Measurements from ENCODE around the gene SNAI1. TPM values are rescaled to one million over a fixed set of nuclear protein-coding genes. Genes with fewer than 3 reads are reported as not detected.
"Not testable (repeated sequence)": the region's sequence is repeated elsewhere in the genome, so short reads cannot be mapped to it uniquely, and the experiment has no call there.

The SNAI1 gene
- total RNA-seq, 1 donor from 2014 or later, result 5.8 TPM

- DNase-seq (ENCODE audit: low spot score), result no peak
Measured at GRCh38 chr20:49964964-49965780, 17.6 kb upstream of the SNAI1 start.

GRCh38 chr20:49965781-49966305, 16.9 kb upstream of the SNAI1 start:
- DNase-seq (ENCODE audit: low spot score), result no peak

- no peak for DNase-seq (ENCODE audit: low spot score)
Measured at GRCh38 chr20:49966861-49967260, 15.9 kb upstream of the SNAI1 start.

GRCh38 chr20:49969234-49969633, 13.5 kb upstream of the SNAI1 start:
- no peak for DNase-seq (ENCODE audit: low spot score)

- no peak for DNase-seq (ENCODE audit: low spot score)
Measured at GRCh38 chr20:49969946-49970345, 12.8 kb upstream of the SNAI1 start.

- DNase-seq (ENCODE audit: low spot score), result no peak
Measured at GRCh38 chr20:49970498-49970897, 12.3 kb upstream of the SNAI1 start.

GRCh38 chr20:49973981-49974380, 8.8 kb upstream of the SNAI1 start:
- no peak for DNase-seq (ENCODE audit: low spot score)

- DNase-seq (ENCODE audit: low spot score), result no peak
Measured at GRCh38 chr20:49976542-49976941, 6.2 kb upstream of the SNAI1 start.

GRCh38 chr20:49977740-49978139, 5.0 kb upstream of the SNAI1 start:
- DNase-seq (ENCODE audit: low spot score), result not testable (repeated sequence)

- no peak for DNase-seq (ENCODE audit: low spot score)
Measured at GRCh38 chr20:49978685-49979029, 4.1 kb upstream of the SNAI1 start.

- DNase-seq (ENCODE audit: low spot score), result no peak
Measured at GRCh38 chr20:49979030-49979832, 3.5 kb upstream of the SNAI1 start.

- no peak for DNase-seq (ENCODE audit: low spot score)
Measured at GRCh38 chr20:49980140-49981008, 2.4 kb upstream of the SNAI1 start.

- DNase-seq (ENCODE audit: low spot score), result no peak
Measured at GRCh38 chr20:49981218-49982071, 1.3 kb upstream of the SNAI1 start.

- no peak for DNase-seq (ENCODE audit: low spot score)
Measured at GRCh38 chr20:49982072-49982345, 771 bp upstream of the SNAI1 start.

- DNase-seq (ENCODE audit: low spot score), result no peak
Measured at GRCh38 chr20:49983123-49983847, 505 bp downstream of the SNAI1 start.

- DNase-seq (ENCODE audit: low spot score), result no peak
Measured at GRCh38 chr20:49983848-49984408, 1.1 kb downstream of the SNAI1 start.

GRCh38 chr20:49984426-49985153, 1.8 kb downstream of the SNAI1 start:
- DNase-seq (ENCODE audit: low spot score), result no peak

GRCh38 chr20:49985157-49985556, 2.4 kb downstream of the SNAI1 start:
- no peak for DNase-seq (ENCODE audit: low spot score)

- DNase-seq (ENCODE audit: low spot score), result no peak
Measured at GRCh38 chr20:49985617-49986016, 2.8 kb downstream of the SNAI1 start.
